ENCODE results near the gene GPR132.
A peak's percentile ranks its signal among the peaks of the same experiment; 100 is the strongest.

Gene GPR132

GRCh38 chr14:105102361-105102870, 37.2 kb upstream of the GPR132 start:
- no peak overlapping the region for H3K4me3 ChIP-seq (ENCODE audit: low read length)
- TF ChIP-seq CTCF (IDR thresholded peaks at IDR 0.05; ENCODE audit: insufficient read depth, low read depth, low read length, missing control alignments) = no peak

DNA sequence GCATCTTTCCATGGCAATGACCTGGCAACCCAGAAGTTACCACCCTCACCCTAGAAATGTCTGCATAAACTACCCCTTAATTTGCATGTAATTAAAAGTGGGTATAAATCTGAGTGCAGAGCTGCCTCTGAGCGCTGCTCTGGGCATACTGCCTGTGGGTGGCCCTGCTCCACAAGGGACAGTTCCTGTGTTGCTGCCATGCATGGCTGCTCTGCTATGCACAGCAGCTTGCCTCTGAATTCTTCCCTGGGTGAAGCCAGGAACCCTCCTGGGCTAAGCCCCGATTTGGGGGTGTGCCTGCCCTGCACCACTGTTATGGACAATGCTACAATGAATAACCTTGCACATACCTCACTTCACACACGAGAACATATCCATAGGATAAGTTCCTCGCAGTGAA, 35.7 kb upstream of the GPR132 start:
- TF ChIP-seq CTCF (IDR thresholded peaks at IDR 0.05; ENCODE audit: insufficient read depth, low read depth, low read length, missing control alignments) = no peak
- no peak overlapping the region for H3K4me3 ChIP-seq (ENCODE audit: low read length)
- DNase-seq (ENCODE audit: low read depth) = no peak

More at GRCh38 chr14:105102361-105102870, 37.2 kb upstream of the GPR132 start:
- peak; percentile 36 for DNase-seq (ENCODE audit: low read depth)

- DNase-seq (ENCODE audit: low read depth) = peak; percentile 25
- no peak for TF ChIP-seq CTCF (IDR thresholded peaks at IDR 0.05; ENCODE audit: insufficient read depth, low read depth, low read length, missing control alignments)
- no peak overlapping the region for H3K4me3 ChIP-seq (ENCODE audit: low read length)
These were observed 34.5 kb upstream of the GPR132 start for GRCh38 chr14:105099778-105100177.

- no peak overlapping the region for H3K4me3 ChIP-seq (ENCODE audit: low read length)
- no peak for TF ChIP-seq CTCF (IDR thresholded peaks at IDR 0.05; ENCODE audit: insufficient read depth, low read depth, low read length, missing control alignments)
- DNase-seq (ENCODE audit: low read depth) = no peak
These were observed 33.1 kb upstream of the GPR132 start for GRCh38 chr14:105098316-105098715.

DNA sequence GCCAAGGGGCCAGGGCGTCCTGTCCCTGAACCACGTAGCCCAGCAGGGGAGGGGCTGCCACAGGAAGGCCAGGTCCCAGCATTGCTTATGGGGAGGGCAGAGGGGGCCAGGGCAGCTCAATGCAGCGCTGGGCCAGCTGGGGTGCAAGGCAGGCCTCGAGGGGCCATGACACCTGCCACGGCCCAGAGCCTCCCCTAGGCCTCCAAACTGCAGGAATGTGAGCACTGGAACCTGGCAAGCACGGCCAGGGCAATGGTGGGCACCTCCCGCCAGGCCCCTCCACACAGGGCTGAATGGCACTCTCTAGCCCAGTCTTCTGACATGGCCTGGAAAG, 32.5 kb upstream of the GPR132 start:
- H3K4me3 ChIP-seq (ENCODE audit: low read length) = no peak overlapping the region
- TF ChIP-seq CTCF (IDR thresholded peaks at IDR 0.05; ENCODE audit: insufficient read depth, low read depth, low read length, missing control alignments) = no peak
- DNase-seq (ENCODE audit: low read depth) = no peak

DNA sequence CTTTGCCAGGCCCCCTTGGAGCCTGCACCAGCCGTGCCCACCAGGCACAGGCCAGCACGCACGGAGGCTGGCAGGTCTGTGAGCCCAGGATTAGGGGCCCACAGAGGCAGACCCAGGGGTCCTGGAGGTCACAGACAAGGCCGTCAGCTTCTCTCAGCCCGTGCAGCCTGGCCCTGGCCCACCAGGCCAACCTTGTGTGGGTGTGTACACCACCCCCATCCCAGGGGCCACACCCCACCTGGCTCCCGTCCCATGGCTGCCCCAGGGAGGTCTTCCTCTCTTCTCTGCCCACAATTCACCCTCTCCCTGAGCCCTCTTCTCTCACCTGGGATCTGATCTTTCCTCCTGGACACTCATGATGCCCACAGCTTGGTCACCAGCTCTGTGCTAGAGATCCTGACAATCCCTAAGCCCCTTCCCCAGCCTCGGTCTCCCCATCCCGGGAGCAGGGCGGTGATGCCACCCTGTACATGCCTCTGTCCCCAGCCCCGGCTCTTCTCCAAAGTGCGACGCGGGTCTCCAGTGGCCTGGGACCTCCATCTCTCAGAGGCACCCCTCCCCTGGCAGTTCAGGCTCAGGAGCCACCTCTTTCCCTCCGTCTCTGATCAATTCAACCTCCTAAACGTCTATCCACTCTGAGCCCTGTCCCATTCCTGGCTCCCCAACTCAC, 31.1 kb upstream of the GPR132 start:
- H3K4me3 ChIP-seq (ENCODE audit: low read length) = no peak overlapping the region
- TF ChIP-seq CTCF (IDR thresholded peaks at IDR 0.05; ENCODE audit: insufficient read depth, low read depth, low read length, missing control alignments) = no peak
- no peak for DNase-seq (ENCODE audit: low read depth)

- no peak overlapping the region for H3K4me3 ChIP-seq (ENCODE audit: low read length)
- no peak for TF ChIP-seq CTCF (IDR thresholded peaks at IDR 0.05; ENCODE audit: insufficient read depth, low read depth, low read length, missing control alignments)
- DNase-seq (ENCODE audit: low read depth) = no peak
These were observed 30.1 kb upstream of the GPR132 start for GRCh38 chr14:105095236-105095805.

All from epithelial cell of esophagus (primary cell).